Thyroid gland (tissue), 4 donors: ENCODE measurements around the gene FCRLB. TPM values are rescaled to one million over a fixed set of nuclear protein-coding genes. Genes with fewer than 3 reads are reported as not detected.
A peak's percentile ranks its signal among the peaks of the same experiment; 100 is the strongest.

Experiments used
- DNase-seq, 2 donors: peaks; one replicate each; pipeline ENCODE4 v3.0.0-alpha.2; 2019
- H3K27ac ChIP-seq, 3 donors: fragments of 200-600 bp; sonication (generic); 1 replicate in 2 of 3; 2 replicates in 1 of 3; pipeline ENCODE4 v1.5.1; 2016 to 2019; ENCODE audit warnings: mild to moderate bottlenecking in 1 of 3, moderate library complexity in 1 of 3
- H3K27me3 ChIP-seq: fragments of 200-600 bp; sonication (generic); one replicate; pipeline ENCODE4 v1.5.1; 2019
- H3K36me3 ChIP-seq, 2 donors: fragments of 200-600 bp; sonication (generic); one replicate each; pipeline ENCODE4 v1.5.1; 2016 to 2019
- H3K4me1 ChIP-seq, 2 donors: fragments of 200-600 bp; sonication (generic); one replicate each; pipeline ENCODE4 v1.5.1; 2017 to 2019
- H3K4me3 ChIP-seq, 3 donors: fragments of 200-600 bp; sonication (generic); replicated peaks in 1 of 3; 1 replicate in 2 of 3; 2 replicates in 1 of 3; pipeline ENCODE4 v1.5.1; 2016; ENCODE audit warnings: mild to moderate bottlenecking in 1 of 3
- H3K9me3 ChIP-seq: fragments of 200-600 bp; sonication (generic); one replicate; pipeline ENCODE4 v1.5.1; 2017
- POLR2A ChIP-seq, 2 donors: fragments of 450-650 bp; IDR thresholded peaks; one replicate each; pipeline ENCODE4 v1.6.1; 2017; ENCODE audit warnings: antibody characterized with exemption in 2 of 2, mild to moderate bottlenecking in 2 of 2, moderate library complexity in 1 of 2
- WGBS, 2 donors: methylation state at CpG; one replicate each; pipeline ENCODE4 v1.1.5; 2017; 5-methylcytosine and 5-hydroxymethylcytosine counted together
- intact Hi-C: fragments of 100-400 bp; cut with DNase I; formaldehyde crosslinking; loops from one replicate; pipeline ENCODE4 v1.15.1; 2023
- total RNA-seq, 4 donors: library from RNA; depleted of rRNA; stranded (reverse); fragments of >200 nt; gene quantifications; one replicate each; pipeline ENCODE4 v1.2.3, GENCODE V29; 2016
- TF ChIP-seq, protein P1 (sequence below), 6 experiments: fragments of 200-600 bp in 3 of 6; fragments of 450-650 bp in 3 of 6; sonication (generic) in 3 of 6; IDR thresholded peaks; one replicate each; pipeline ENCODE4 v1.5.1; 2016 to 2019; ENCODE audit warnings: antibody characterized with exemption in 6 of 6, mild to moderate bottlenecking in 2 of 6, inconsistent platforms in 1 of 6, moderate library complexity in 1 of 6

The FCRLB gene
- total RNA-seq, 4 donors from 2014 or later: 0.67 to 2.4 (median 0.89) TPM; not detected in 1

DNA sequence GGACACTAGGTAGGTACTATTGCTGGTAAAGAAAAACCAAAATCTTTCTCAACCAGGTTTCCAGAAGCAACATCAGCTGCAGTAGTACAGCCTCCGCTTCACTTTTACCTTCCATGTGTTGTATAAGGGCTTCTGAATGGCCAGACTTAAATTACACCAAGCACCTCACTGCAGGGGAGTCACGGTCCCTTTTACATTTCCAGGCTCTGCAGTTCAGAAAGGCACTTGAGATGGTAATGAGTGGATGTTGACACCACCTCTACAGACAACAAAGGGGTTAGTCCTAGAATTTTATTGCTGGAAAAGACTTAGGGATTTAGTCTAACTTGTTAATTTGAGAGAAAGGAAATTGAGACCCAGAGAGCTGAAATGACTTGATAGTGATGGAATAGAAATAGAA, 16.3 kb downstream of the FCRLB start:
- intact Hi-C loops: no loop called here
- no peaks in the 10 kb centered on the region for H3K36me3 ChIP-seq
- H3K27me3 ChIP-seq: no peaks in the 10 kb centered on the region
- no peaks in the 10 kb centered on the region for H3K9me3 ChIP-seq
- H3K4me1 ChIP-seq: no peaks in the 10 kb centered on the region
- H3K27ac ChIP-seq: no peak overlapping the region
- TF ChIP-seq, protein P1, sequence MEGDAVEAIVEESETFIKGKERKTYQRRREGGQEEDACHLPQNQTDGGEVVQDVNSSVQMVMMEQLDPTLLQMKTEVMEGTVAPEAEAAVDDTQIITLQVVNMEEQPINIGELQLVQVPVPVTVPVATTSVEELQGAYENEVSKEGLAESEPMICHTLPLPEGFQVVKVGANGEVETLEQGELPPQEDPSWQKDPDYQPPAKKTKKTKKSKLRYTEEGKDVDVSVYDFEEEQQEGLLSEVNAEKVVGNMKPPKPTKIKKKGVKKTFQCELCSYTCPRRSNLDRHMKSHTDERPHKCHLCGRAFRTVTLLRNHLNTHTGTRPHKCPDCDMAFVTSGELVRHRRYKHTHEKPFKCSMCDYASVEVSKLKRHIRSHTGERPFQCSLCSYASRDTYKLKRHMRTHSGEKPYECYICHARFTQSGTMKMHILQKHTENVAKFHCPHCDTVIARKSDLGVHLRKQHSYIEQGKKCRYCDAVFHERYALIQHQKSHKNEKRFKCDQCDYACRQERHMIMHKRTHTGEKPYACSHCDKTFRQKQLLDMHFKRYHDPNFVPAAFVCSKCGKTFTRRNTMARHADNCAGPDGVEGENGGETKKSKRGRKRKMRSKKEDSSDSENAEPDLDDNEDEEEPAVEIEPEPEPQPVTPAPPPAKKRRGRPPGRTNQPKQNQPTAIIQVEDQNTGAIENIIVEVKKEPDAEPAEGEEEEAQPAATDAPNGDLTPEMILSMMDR (IDR thresholded peaks at IDR 0.05): no peak
- TF ChIP-seq POLR2A (IDR thresholded peaks at IDR 0.05): no peak
- DNase-seq: no peak
- H3K4me3 ChIP-seq: no peak overlapping the region
- WGBS, 2 donors: 51 to 61% methylated on average over 2 of the region's 2 CpGs

DNA sequence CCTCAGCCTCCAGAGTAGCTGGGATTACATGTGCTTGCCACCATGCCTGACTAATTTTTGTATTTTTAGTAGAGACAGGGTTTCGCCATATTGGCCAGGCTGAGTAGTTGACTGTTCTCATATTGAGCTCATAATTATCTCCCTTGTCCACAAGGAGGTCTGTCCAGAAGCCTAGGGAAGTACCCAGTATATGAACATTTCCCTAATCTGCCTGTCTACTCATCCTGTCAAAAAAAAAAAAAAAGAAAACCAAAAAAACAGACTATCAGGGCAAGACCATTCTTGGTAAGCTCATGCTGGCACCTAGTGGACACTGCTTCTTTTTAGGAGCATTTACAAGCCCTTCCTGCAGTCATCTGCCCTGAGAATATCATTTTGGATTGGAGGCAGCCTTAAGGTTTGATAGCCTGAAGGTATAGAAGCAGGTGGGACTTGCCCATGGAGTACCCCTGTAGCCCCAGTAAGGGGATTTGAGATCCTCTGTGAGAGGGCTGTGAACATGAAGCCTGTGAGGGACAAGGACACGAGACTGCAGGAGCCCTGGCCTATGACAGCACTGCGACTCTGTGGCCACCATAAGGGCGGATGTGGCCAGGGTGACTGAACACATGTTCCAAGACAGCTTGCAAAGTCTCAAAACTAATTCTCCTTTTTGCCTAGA, 17.4 kb downstream of the FCRLB start:
- TF ChIP-seq, protein P1 (IDR thresholded peaks at IDR 0.05): peak in 1 of 6 experiments; percentile 22
- no peak for TF ChIP-seq POLR2A (IDR thresholded peaks at IDR 0.05)
- Histone ChIP-seq H3K9me3 (no peaks in the 10 kb centered on the region), H3K27me3 (no peaks in the 10 kb centered on the region), H3K27ac (no peak overlapping the region), H3K4me1 (no peaks in the 10 kb centered on the region), H3K4me3 (no peak overlapping the region), H3K36me3 (no peaks in the 10 kb centered on the region)
- intact Hi-C loops: no loop called here
- peak; percentile 10 to 20 for DNase-seq
- 77 to 79% methylated on average over 4 of the region's 4 CpGs for WGBS, 2 donors

DNA sequence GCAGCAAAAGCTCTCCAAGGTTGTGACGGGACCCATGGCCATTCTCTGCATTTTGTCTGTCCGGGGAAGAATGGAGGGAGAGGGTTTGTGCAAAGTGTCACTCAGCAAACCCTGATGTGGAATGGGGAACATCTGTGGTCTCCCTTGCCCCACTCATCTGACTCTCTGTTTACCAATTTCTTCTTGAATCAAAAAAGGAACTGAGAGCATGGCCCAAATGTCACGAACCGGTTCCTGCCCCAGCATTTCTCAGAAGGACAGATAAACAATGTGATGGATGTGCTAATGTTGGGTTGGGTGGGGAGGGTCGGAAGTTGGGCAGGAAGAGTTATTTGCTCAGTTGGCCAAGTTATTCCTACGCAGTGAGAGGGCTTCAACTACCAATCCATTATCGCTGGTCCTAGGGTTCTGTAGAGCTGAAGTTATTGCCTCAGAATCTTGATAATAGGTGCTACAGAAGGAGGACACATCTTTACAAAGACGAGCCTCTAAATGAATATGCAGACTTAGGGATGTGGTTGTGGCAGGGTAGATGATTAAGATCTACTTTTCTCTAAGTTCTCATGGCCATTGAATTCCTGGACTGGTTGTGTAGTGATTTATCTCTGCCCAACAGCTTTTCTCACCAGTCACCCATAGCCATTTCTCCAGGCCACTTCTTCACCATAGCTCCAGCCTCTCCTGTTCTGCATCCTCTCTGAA, 18.7 kb downstream of the FCRLB start:
- H3K4me1 ChIP-seq: no peaks in the 10 kb centered on the region
- no peak overlapping the region for H3K4me3 ChIP-seq
- no peaks in the 10 kb centered on the region for H3K9me3 ChIP-seq
- intact Hi-C loops: loop anchor here (10.0 kb wide), 1 partner anchor 255 kb away; no protein-coding TSS in a partner anchor
- no peaks in the 10 kb centered on the region for H3K27me3 ChIP-seq
- H3K27ac ChIP-seq: no peak overlapping the region
- H3K36me3 ChIP-seq: no peaks in the 10 kb centered on the region
- no peak for DNase-seq
- WGBS, 2 donors: 63 to 72% methylated on average over 8 of the region's 8 CpGs
- TF ChIP-seq, protein P1 (IDR thresholded peaks at IDR 0.05): no peak
- no peak for TF ChIP-seq POLR2A (IDR thresholded peaks at IDR 0.05)

DNA sequence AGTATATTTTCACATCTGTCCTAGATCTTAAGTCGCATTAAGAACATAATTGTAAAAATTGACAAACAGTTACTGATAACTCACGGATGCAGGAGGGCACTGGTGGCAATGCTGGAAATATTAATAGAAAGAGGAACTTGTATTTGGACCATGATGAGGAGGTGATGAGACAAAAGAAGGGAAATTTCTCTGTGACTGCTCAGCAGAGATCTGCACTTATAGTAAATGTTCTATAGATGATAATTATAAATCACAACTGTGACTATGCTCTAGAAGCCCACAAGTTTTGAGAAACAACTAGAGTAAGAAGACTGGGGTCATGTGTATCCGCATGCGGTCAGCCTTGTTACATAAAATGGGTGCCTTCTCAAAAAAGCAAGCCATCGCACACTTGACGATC, 19.6 kb downstream of the FCRLB start:
- no peak overlapping the region for H3K4me3 ChIP-seq
- no peak overlapping the region for H3K27ac ChIP-seq
- H3K9me3 ChIP-seq: no peaks in the 10 kb centered on the region
- H3K4me1 ChIP-seq: no peaks in the 10 kb centered on the region
- intact Hi-C loops: loop anchor here (10.0 kb wide), 1 partner anchor 256 kb away; no protein-coding TSS in a partner anchor
- H3K36me3 ChIP-seq: no peaks in the 10 kb centered on the region
- no peaks in the 10 kb centered on the region for H3K27me3 ChIP-seq
- no peak for DNase-seq
- TF ChIP-seq, protein P1 (IDR thresholded peaks at IDR 0.05): no peak
- TF ChIP-seq POLR2A (IDR thresholded peaks at IDR 0.05): no peak
- WGBS, 2 donors: 75 to 86% methylated on average over 6 of the region's 6 CpGs

DNA sequence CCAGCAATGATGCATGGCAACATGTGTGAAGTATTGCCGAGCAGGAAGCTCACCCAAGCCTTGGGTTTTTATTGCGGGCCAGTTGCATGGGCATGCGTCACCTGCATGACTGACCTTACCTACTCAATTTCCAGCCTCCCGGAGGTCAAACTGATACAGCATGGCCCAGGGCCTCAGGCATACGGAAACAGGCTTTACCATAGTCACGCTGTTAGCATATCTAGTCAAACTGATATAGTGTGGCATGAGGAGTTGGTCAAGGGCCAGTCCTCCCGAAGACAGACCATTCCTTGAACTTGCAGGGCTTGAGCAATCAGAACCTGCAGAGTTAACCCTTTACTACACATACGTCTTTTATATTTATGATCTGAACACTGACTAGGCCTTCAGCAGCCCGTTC, 21.9 kb downstream of the FCRLB start:
- WGBS, 2 donors: 75 to 84% methylated on average over 9 of the region's 9 CpGs
- no peak for DNase-seq
- Histone ChIP-seq H3K27me3 (no peaks in the 10 kb centered on the region), H3K36me3 (no peaks in the 10 kb centered on the region), H3K27ac (no peak overlapping the region), H3K4me1 (no peaks in the 10 kb centered on the region), H3K4me3 (no peak overlapping the region), H3K9me3 (no peaks in the 10 kb centered on the region)
- TF ChIP-seq, protein P1 (IDR thresholded peaks at IDR 0.05): no peak
- no peak for TF ChIP-seq POLR2A (IDR thresholded peaks at IDR 0.05)
- intact Hi-C loops: loop anchor here (10.0 kb wide), 1 partner anchor 258 kb away; no protein-coding TSS in a partner anchor
